ENCODE measurements around the gene C18orf54. TPM values are rescaled to one million over a fixed set of nuclear protein-coding genes. Genes with fewer than 3 reads are reported as not detected.

Gene C18orf54
- total and polyA plus RNA-seq, 2 of the 4 experiments (the other 2 are of a cell fraction), result 2.2 to 3.0 TPM

- Histone ChIP-seq H3K23ac (ENCODE audit: low read depth, low read length) (peak overlapping the region; percentile 4; the same call in 1 of the 2 replicates), H3K56ac (ENCODE audit: extremely low read depth, insufficient read depth, low read length) (no peak overlapping the region), H3K36me3 (ENCODE audit: control insufficient read depth, insufficient read depth, low read length) (no peaks in the 10 kb centered on the region), H2BK5ac (ENCODE audit: low read depth, low read length, poor library complexity, severe bottlenecking) (peak overlapping the region; percentile 7), H2BK120ac (ENCODE audit: low read depth, low read length) (peak overlapping the region; percentile 13; the same call in 1 of the 2 replicates), H3K9ac (ENCODE audit: low read depth, low read length) (no peak overlapping the region), H3K9me3 (ENCODE audit: control insufficient read depth, insufficient read depth, low read length) (no peaks in the 10 kb centered on the region), H2AK5ac (ENCODE audit: low read depth, low read length) (no peak overlapping the region), H3K27me3 (ENCODE audit: control insufficient read depth, insufficient read depth, low read length) (no peaks in the 10 kb centered on the region), H3K4me3 (ENCODE audit: insufficient read depth, low read depth, low read length) (no peak overlapping the region), H2BK15ac (ENCODE audit: low read depth, low read length) (no peak overlapping the region; the same call in 2 of the 3 replicates), H3K9me1 (ENCODE audit: insufficient read depth, low read length) (no peaks in the 10 kb centered on the region), H3K4ac (ENCODE audit: low read depth, low read length) (peak overlapping the region; percentile 47), H3K14ac (replicated peaks; ENCODE audit: low read depth, low read length) (no peak overlapping the region; the same call in 1 of the 2 replicates), H2AK9ac (replicated peaks; ENCODE audit: low read depth, low read length, poor library complexity) (no peak overlapping the region), H4K5ac (ENCODE audit: low read depth, low read length) (no peak overlapping the region), H3K18ac (ENCODE audit: low read depth, low read length) (no peak overlapping the region), H2BK20ac (ENCODE audit: low read depth, low read length) (peak overlapping the region; percentile 21), H4K91ac (ENCODE audit: insufficient read depth, low read depth, low read length) (0 out of 2 replicates have a peak overlapping the region, but pooled peaks have one; percentile 20), H2AFZ (replicated peaks; ENCODE audit: low read length, poor library complexity) (peak overlapping the region; percentile 45), H3K4me2 (ENCODE audit: low read depth, low read length) (no peak overlapping the region), H4K8ac (ENCODE audit: low read depth in 2 of 2, low read length in 2 of 2) (peak overlapping the region in 1 of 2 experiments; percentile 48; a peak in 1 of 4 replicates), H3K27ac (ENCODE audit: insufficient read depth, low read length) (no peak overlapping the region), H3K79me1 (ENCODE audit: low read depth in 1 of 2, low read length in 2 of 2) (no peaks in the 10 kb centered on the region), H3K4me1 (ENCODE audit: control insufficient read depth, insufficient read depth, low read length) (no peaks in the 10 kb centered on the region), H4K20me1 (ENCODE audit: insufficient read depth, low read length) (no peaks in the 10 kb centered on the region)
- TF ChIP-seq FOS (IDR thresholded peaks at IDR 0.05; ENCODE audit: low read depth, low read length) (peak; percentile 62; the same call in 1 of the 2 replicates), RFX5 (IDR thresholded peaks at IDR 0.05; ENCODE audit: low read depth, low read length) (0 out of 2 replicates have a peak, but pooled peaks have one; percentile 17), RAD21 (IDR thresholded peaks at IDR 0.05; ENCODE audit: low read length) (no peak), CTCF (conservative IDR thresholded peaks at IDR 0.05; ENCODE audit: low read depth, low read length) (no peak), BHLHE40 (IDR thresholded peaks at IDR 0.05; ENCODE audit: low read depth, low read length) (peak; percentile 31; the same call in 1 of the 2 replicates)
- intact Hi-C loops (cut with micrococcal nuclease), result no loop called here
- peak; percentile 85 for DNase-seq
- ChIA-PET CTCF (no interaction called here), POLR2A (ENCODE audit: unreplicated experiment) (no interaction called here)
- peak; percentile 93 for ATAC-seq (ENCODE audit: low read depth)
- in situ Hi-C loops (cut with MboI; ENCODE audit: low sequenced_read_pairs), result loop anchor here (10.0 kb wide), 1 partner anchor 586 kb away; no protein-coding TSS in a partner anchor
- 33% methylated on average over 1 of the region's 6 CpGs; no CpG with 5 or more reads in 1 of the 2 experiments for WGBS, 2 experiments (ENCODE audit: extremely low coverage in 2 of 2, insufficient read length in 1 of 2)
- BruUV-seq (replicated peaks), result no TSS peak
- dilution Hi-C loops (cut with HindIII; ENCODE audit: low sequenced_read_pairs, unreplicated experiment), result no loop called here
Observed at GRCh38 chr18:54388203-54389142, 30.8 kb downstream of the C18orf54 start.
